OCI-LY7 (cell line): ENCODE results near the gene ATOSB. TPM values are rescaled to one million over a fixed set of nuclear protein-coding genes. Genes with fewer than 3 reads are reported as not detected.

Experiments used
- BruUV-seq: library from RNA; stranded (reverse); fragments of 400-500 nt; replicated peaks from 2 replicates; lab custom pipeline; 2021; lab: Mats Ljungman, UMichigan
- CTCF ChIA-PET: fragments of 300-600 bp; sonication (Branson Sonifier 250); formaldehyde crosslinking; loops from one replicate; lab custom pipeline; 2022; ENCODE audit warnings: antibody characterized with exemption; ENCODE audit not compliant: unreplicated experiment; lab: Charles Lee
- POLR2A ChIA-PET: fragments of 300-600 bp; sonication (Branson Sonifier 250); formaldehyde crosslinking; loops from one replicate; lab custom pipeline; 2022; ENCODE audit warnings: antibody characterized with exemption; lab: Charles Lee
- DNase-seq: peaks from one replicate; pipeline ENCODE4 v3.0.0-alpha.2; 2015; ENCODE audit warnings: low spot score
- H2AFZ ChIP-seq: fragments of 200-600 bp; sonication (generic), shearing (Covaris generic); 2 replicates; pipeline ENCODE4 v1.6.1; 2014; ENCODE audit warnings: mild to moderate bottlenecking, antibody characterized with exemption, low read length, moderate library complexity
- H3K27ac ChIP-seq: fragments of 200-600 bp; sonication (generic); 2 replicates; pipeline ENCODE4 v1.5.1; 2014; ENCODE audit warnings: mixed run types, low read depth, mild to moderate bottlenecking, moderate library complexity, low read length, inconsistent platforms; ENCODE audit not compliant: poor library complexity, severe bottlenecking
- H3K36me3 ChIP-seq: fragments of 200-600 bp; sonication (generic); 2 replicates; pipeline ENCODE4 v1.6.1; 2014; ENCODE audit warnings: mild to moderate bottlenecking, antibody characterized with exemption, low read length, moderate library complexity, mixed read lengths; ENCODE audit not compliant: insufficient read depth
- H3K4me1 ChIP-seq: fragments of 200-600 bp; sonication (generic); 2 replicates; pipeline ENCODE4 v1.5.1; 2014; ENCODE audit warnings: mild to moderate bottlenecking, low read length; ENCODE audit not compliant: insufficient read depth, poor library complexity, severe bottlenecking
- H3K4me2 ChIP-seq: fragments of 200-600 bp; sonication (generic); 2 replicates; pipeline ENCODE4 v1.6.1; 2014; ENCODE audit warnings: mild to moderate bottlenecking, low read length
- H3K4me3 ChIP-seq: fragments of 200-600 bp; sonication (generic); 2 replicates; pipeline ENCODE4 v1.5.1; 2014; ENCODE audit warnings: mild to moderate bottlenecking, low read depth, low read length; ENCODE audit not compliant: poor library complexity, severe bottlenecking
- H3K79me2 ChIP-seq: fragments of 200-600 bp; sonication (generic); 2 replicates; pipeline ENCODE4 v1.6.1; 2016; ENCODE audit warnings: low read depth, mild to moderate bottlenecking, low read length, moderate library complexity, mixed read lengths; ENCODE audit not compliant: insufficient read depth
- H3K9me2 ChIP-seq: fragments of 200-600 bp; sonication (generic); 2 replicates; pipeline ENCODE4 v1.6.1; 2016; ENCODE audit warnings: mild to moderate bottlenecking, low read length, mixed read lengths; ENCODE audit not compliant: insufficient read depth
- H3K9me3 ChIP-seq: fragments of 200-600 bp; sonication (generic); 2 replicates; pipeline ENCODE4 v1.6.1; 2014; ENCODE audit warnings: mild to moderate bottlenecking, mixed run types, low read length, mixed read lengths
- H4K20me1 ChIP-seq: fragments of 200-600 bp; sonication (generic); 2 replicates; pipeline ENCODE4 v1.6.1; 2014; ENCODE audit warnings: mild to moderate bottlenecking, antibody characterized with exemption, low read length, moderate library complexity, mixed read lengths; ENCODE audit not compliant: insufficient read depth
- EZH2phosphoT487 ChIP-seq: fragments of 200-600 bp; sonication (generic); IDR thresholded peaks from 2 replicates; pipeline ENCODE4 v1.6.1; 2018; ENCODE audit warnings: low read depth, borderline replicate concordance, mild to moderate bottlenecking, mixed run types, antibody characterized with exemption, low read length, moderate library complexity, mixed read lengths
- intact Hi-C: fragments of 100-400 bp; cut with micrococcal nuclease; formaldehyde crosslinking; loops from one replicate; pipeline ENCODE4 v1.10.0; 2022; ENCODE audit not compliant: unreplicated experiment
- total RNA-seq, 2 experiments: library from RNA; depleted of rRNA in 1 of 2; stranded (reverse); fragments of >200 nt in 1 of 2; shearing (Covaris generic) in 1 of 2; gene quantifications; 2 replicates each; pipeline ENCODE4 v1.2.3, GENCODE V29; 2014 to 2022
- TF ChIP-seq, protein P1 (sequence below): fragments of 200-600 bp; sonication (generic); conservative IDR thresholded peaks from 2 replicates; pipeline ENCODE4 v1.5.1; 2014; ENCODE audit warnings: mild to moderate bottlenecking, antibody characterized with exemption, low read length, moderate library complexity, mixed read lengths

Gene ATOSB
- total RNA-seq, 2 experiments from 2014 or later = 1.4 to 4.7 TPM

DNA sequence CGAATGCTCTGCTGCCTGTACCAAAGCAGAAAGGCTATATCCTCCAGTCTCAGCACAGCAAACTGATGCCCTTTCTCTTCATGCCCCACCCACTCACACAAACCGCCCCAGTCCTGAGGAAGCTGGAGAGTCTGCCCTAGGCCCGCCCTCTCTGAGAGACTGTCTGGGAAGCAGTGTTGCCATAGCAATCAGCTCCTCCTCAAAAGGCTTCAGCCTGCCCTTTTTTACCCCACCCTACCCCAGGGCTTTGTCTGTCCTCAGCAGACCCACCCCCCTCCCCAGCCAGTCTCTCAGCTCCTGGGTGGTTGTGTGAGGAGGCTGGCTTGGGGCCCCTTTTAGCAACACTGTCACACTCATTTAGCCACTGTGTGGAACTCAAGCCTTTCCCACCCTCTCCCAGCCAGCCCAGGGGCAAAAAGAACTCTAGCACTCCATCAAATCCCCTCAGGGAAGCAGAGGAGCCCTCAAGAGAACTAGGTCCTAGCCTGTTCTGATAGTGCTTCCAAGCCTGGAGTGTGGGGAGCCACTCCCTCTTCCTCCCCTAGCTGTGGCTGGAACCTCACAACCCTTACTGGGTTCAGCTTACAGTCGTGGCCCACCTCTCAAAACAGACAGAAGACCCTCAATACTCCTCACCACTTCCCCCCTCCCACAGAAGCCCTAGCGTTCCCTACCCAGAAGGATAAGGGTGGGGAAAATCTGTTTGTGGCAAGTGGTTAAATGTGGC lies 1.4 kb downstream of the ATOSB start:
- CTCF ChIA-PET = interaction anchor here (0.6 to 1.3 kb wide), 2 partner anchors 11 to 48 kb away, joined by 3 to 4 read pairs; partner anchors contain the start of genes STOML2 and UNC13B
- DNase-seq = peak; percentile 74

DNA sequence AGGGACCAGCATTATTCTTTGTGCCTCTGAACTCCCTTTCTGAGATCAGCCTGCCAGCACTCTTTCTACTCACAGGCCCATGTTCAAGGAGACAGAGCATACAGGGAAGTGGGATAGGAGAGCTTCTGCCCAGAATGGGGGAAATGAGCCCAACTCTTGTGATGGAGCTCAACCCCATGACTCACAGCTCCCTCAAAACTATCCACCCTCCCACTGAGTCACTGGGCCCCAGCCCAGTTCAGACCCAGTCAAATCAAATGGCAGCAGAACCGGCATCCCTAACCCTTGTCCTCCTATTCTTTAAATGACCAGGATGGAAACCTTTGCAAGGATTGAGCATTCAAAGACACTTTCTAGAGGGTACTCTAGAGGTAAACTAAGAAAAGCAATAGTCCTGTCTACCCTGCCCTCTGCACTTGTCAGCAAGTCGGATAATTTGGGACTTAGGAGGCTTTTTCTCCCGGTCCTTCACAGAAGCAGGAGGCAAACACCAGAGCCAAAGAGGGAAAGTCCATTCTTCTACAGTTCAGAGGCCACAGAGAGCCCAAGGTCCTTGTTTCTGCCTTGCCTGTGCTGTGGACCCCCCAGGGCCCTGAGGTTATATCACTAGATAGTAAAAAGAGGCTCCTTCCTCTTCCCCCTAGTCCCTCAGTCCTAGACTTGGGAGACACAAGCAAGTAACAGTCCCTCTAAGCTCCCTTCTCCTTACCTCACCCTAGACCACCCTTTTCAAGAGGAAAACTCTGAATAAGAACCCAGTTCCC lies 3.2 kb downstream of the ATOSB start:
- Histone ChIP-seq H3K4me3 (peak overlapping the region; percentile 72), H3K4me1 (peaks cover 43% of the 10 kb centered on the region), H3K79me2 (no peaks in the 10 kb centered on the region), H3K36me3 (no peaks in the 10 kb centered on the region), H3K4me2 (peak overlapping the region; percentile 67), H3K27ac (no peak overlapping the region), H4K20me1 (no peaks in the 10 kb centered on the region), H3K9me3 (no peaks in the 10 kb centered on the region), H3K9me2 (no peaks in the 10 kb centered on the region), H2AFZ (peak overlapping the region; percentile 62; the same call in 1 of the 2 replicates)
- CTCF ChIA-PET = no interaction called here
- POLR2A ChIA-PET = interaction anchor here (1.2 to 4.3 kb wide), 2 partner anchors 9 to 211 kb away, joined by 3 to 24 read pairs; partner anchors contain the start of gene STOML2
- no peak for DNase-seq
- TF ChIP-seq, protein P1, sequence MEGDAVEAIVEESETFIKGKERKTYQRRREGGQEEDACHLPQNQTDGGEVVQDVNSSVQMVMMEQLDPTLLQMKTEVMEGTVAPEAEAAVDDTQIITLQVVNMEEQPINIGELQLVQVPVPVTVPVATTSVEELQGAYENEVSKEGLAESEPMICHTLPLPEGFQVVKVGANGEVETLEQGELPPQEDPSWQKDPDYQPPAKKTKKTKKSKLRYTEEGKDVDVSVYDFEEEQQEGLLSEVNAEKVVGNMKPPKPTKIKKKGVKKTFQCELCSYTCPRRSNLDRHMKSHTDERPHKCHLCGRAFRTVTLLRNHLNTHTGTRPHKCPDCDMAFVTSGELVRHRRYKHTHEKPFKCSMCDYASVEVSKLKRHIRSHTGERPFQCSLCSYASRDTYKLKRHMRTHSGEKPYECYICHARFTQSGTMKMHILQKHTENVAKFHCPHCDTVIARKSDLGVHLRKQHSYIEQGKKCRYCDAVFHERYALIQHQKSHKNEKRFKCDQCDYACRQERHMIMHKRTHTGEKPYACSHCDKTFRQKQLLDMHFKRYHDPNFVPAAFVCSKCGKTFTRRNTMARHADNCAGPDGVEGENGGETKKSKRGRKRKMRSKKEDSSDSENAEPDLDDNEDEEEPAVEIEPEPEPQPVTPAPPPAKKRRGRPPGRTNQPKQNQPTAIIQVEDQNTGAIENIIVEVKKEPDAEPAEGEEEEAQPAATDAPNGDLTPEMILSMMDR = no peak
- TF ChIP-seq EZH2phosphoT487 = no peak
- intact Hi-C loops = no loop called here
- no TSS peak for BruUV-seq

More for the DNA sequence above, 1.4 kb downstream of the ATOSB start:
- no peaks in the 10 kb centered on the region for H3K9me2 ChIP-seq
- intact Hi-C loops = no loop called here
- no peaks in the 10 kb centered on the region for H3K36me3 ChIP-seq
- no peaks in the 10 kb centered on the region for H3K9me3 ChIP-seq
- H3K79me2 ChIP-seq = no peaks in the 10 kb centered on the region
- H4K20me1 ChIP-seq = no peaks in the 10 kb centered on the region
- TF ChIP-seq EZH2phosphoT487 = no peak
- TF ChIP-seq, protein P1 = no peak
- H2AFZ ChIP-seq = peak overlapping the region; percentile 82; the same call in 1 of the 2 replicates
- H3K27ac ChIP-seq = peak overlapping the region; percentile 73
- H3K4me2 ChIP-seq = peak overlapping the region; percentile 96
- BruUV-seq = no TSS peak
- POLR2A ChIA-PET = interaction anchor here (0.5 to 4.3 kb wide), 8 partner anchors 11 to 1144 kb away, joined by 3 to 24 read pairs (median 4); partner anchors contain the start of genes FANCG, GALT and STOML2
- peaks cover 43% of the 10 kb centered on the region for H3K4me1 ChIP-seq
- H3K4me3 ChIP-seq = peak overlapping the region; percentile 74
